Measurements from ENCODE around the gene SAMD5.

DNA sequence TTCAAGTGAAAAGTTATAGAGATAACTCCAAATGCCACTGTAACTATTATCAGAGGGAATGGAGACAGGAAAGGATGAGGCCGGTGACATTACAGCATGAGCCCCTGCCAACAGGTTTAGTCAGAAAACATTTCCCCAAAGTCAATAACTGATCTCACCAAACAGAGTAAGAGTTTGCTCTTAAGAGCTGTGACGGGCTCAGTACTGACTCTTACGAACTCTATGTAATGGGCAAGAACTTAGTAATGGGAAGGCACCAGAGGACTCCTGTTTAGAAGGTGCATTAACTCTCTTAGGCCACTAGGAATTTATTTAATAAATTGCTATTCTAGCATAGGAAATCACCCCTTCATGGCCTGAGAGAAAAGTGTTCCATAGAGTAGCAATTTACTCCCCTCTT is 76.8 kb downstream of the SAMD5 start:
- TF ChIP-seq, protein P1, sequence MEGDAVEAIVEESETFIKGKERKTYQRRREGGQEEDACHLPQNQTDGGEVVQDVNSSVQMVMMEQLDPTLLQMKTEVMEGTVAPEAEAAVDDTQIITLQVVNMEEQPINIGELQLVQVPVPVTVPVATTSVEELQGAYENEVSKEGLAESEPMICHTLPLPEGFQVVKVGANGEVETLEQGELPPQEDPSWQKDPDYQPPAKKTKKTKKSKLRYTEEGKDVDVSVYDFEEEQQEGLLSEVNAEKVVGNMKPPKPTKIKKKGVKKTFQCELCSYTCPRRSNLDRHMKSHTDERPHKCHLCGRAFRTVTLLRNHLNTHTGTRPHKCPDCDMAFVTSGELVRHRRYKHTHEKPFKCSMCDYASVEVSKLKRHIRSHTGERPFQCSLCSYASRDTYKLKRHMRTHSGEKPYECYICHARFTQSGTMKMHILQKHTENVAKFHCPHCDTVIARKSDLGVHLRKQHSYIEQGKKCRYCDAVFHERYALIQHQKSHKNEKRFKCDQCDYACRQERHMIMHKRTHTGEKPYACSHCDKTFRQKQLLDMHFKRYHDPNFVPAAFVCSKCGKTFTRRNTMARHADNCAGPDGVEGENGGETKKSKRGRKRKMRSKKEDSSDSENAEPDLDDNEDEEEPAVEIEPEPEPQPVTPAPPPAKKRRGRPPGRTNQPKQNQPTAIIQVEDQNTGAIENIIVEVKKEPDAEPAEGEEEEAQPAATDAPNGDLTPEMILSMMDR (IDR thresholded peaks at IDR 0.05) = no peak; the same call in 1 of the 2 replicates
- no peak for TF ChIP-seq POLR2AphosphoS5 (IDR thresholded peaks at IDR 0.05; ENCODE audit: low read depth, low read length)

Data from Panc1 (cell line).